Ectodermal cell (in vitro differentiated cells): ENCODE data around the gene PSAPL1.
"Not testable (repeated sequence)": the region's sequence is repeated elsewhere in the genome, so short reads cannot be mapped to it uniquely, and the experiment has no call there.

Experiments used
- H3K27ac ChIP-seq: 2 replicates; pipeline ENCODE4 v1.7.0; 2013; ENCODE audit warnings: mild to moderate bottlenecking, low read depth, low read length; ENCODE audit not compliant: insufficient read depth, poor library complexity, severe bottlenecking
- H3K27me3 ChIP-seq: 2 replicates; pipeline ENCODE4 v1.7.0; 2013; ENCODE audit warnings: mild to moderate bottlenecking, low read length; ENCODE audit not compliant: insufficient read depth, control insufficient read depth, poor library complexity, severe bottlenecking
- H3K36me3 ChIP-seq: one replicate; pipeline ENCODE4 v1.7.0; 2013; ENCODE audit warnings: low read length; ENCODE audit not compliant: control insufficient read depth, insufficient read depth
- H3K4me1 ChIP-seq: one replicate; pipeline ENCODE4 v1.7.0; 2013; ENCODE audit warnings: low read length; ENCODE audit not compliant: control insufficient read depth, insufficient read depth
- H3K4me3 ChIP-seq: 2 replicates; pipeline ENCODE4 v1.7.0; 2013; ENCODE audit warnings: low read depth, low read length, control low read depth; ENCODE audit not compliant: insufficient read depth
- H3K9me3 ChIP-seq: 2 replicates; pipeline ENCODE4 v1.7.0; 2013; ENCODE audit warnings: mild to moderate bottlenecking, low read length, moderate library complexity; ENCODE audit not compliant: control insufficient read depth
- whole genome bisulfite sequencing, 2 experiments: methylation state at CpG; one replicate each; pipeline ENCODE4 v1.1.7; 2013; ENCODE audit warnings: missing lambda C conversion rate in 2 of 2; 5-methylcytosine and 5-hydroxymethylcytosine counted together

Gene PSAPL1

DNA sequence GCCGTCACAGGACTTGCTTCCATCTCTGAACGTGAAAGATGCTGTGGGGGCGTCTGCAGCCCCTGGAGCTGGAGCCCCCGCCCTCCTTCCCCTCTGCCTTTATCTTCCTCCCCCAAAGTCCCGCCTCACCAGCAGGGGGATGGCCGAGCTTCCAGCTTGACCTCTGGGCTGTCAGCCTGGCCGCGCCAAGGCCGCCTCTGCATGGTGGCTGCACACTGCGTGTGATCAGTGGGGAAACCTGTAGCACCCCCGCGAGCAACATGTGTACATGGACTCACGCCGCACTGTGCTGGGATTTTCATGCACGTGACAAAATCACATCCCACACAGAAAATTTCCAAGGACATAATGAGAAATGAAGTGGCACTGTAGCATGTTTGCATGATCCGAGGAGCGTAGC lies 26.5 kb upstream of the PSAPL1 start:
- Histone ChIP-seq H3K27me3 (no peaks in the 10 kb centered on the region), H3K9me3 (no peaks in the 10 kb centered on the region), H3K27ac (no peak overlapping the region), H3K36me3 (no peaks in the 10 kb centered on the region), H3K4me3 (no peak overlapping the region), H3K4me1 (peaks cover 11% of the 10 kb centered on the region)
- 64 to 65% methylated on average over 17 of the region's 17 CpGs for WGBS, 2 experiments

GRCh38 chr4:7460566-7460965 lies 25.8 kb upstream of the PSAPL1 start:
- Histone ChIP-seq H3K27ac (no peak overlapping the region), H3K9me3 (no peaks in the 10 kb centered on the region), H3K4me3 (no peak overlapping the region), H3K4me1 (peaks cover 11% of the 10 kb centered on the region), H3K36me3 (no peaks in the 10 kb centered on the region), H3K27me3 (no peaks in the 10 kb centered on the region)
- WGBS, 2 experiments = 90% methylated on average over 17 of the region's 17 CpGs

DNA sequence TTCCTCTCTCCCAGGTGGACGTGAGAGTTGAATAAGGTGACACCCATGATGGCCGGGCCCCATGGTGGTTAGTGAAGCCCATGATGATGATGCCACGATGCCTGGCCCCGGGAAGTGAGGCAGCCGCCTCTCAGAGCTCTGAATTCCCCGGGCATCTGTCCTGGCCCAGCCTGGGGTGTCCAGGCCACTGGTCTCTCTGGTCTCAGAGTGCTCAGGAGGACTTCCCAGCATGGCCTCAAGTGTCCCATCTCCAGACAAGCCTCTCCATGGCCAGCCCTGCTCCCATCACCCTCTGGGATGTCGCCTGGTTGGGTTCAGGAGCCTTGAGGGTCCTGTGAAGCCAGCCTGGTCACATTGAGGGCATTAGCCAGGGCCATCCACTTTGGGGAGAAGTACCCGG lies 24.7 kb upstream of the PSAPL1 start:
- H3K4me3 ChIP-seq = no peak overlapping the region
- H3K9me3 ChIP-seq = no peaks in the 10 kb centered on the region
- no peak overlapping the region for H3K27ac ChIP-seq
- 94 to 96% methylated on average over 8 of the region's 8 CpGs for WGBS, 2 experiments
- no peaks in the 10 kb centered on the region for H3K36me3 ChIP-seq
- H3K4me1 ChIP-seq = peaks cover 11% of the 10 kb centered on the region
- H3K27me3 ChIP-seq = no peaks in the 10 kb centered on the region

DNA sequence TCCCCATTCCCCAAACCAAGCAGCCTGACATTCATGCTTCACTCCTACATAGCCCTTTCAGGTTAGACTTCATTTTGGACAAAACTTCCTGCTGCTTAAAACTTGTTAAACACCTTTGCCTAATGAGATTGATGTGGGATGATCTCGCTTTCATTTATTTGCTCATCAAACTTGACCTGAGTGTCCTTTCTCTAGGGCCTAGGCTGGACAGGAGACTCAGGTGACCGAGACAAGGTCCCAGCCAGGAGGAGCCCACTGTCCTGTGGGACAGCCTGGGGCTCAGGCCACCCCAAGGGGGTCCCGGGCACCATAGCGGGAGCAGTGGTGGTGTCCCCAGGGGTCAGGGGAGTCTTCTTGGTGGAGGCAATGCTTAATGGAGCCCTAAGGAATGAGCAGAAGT lies 23.7 kb upstream of the PSAPL1 start:
- 94 to 96% methylated on average over 4 of the region's 4 CpGs for WGBS, 2 experiments
- Histone ChIP-seq H3K27ac (no peak overlapping the region), H3K27me3 (no peaks in the 10 kb centered on the region), H3K36me3 (no peaks in the 10 kb centered on the region), H3K4me3 (no peak overlapping the region), H3K4me1 (peaks cover 11% of the 10 kb centered on the region), H3K9me3 (no peaks in the 10 kb centered on the region)

- Histone ChIP-seq H3K4me1 (peaks cover 11% of the 10 kb centered on the region), H3K27me3 (no peaks in the 10 kb centered on the region), H3K36me3 (no peaks in the 10 kb centered on the region), H3K4me3 (no peak overlapping the region), H3K27ac (no peak overlapping the region), H3K9me3 (no peaks in the 10 kb centered on the region)
- 89 to 93% methylated on average over 9 of the region's 9 CpGs for WGBS, 2 experiments
Measured at GRCh38 chr4:7458066-7458425, 23.3 kb upstream of the PSAPL1 start.

- H3K4me3 ChIP-seq = no peak overlapping the region
- 89 to 90% methylated on average over 16 of the region's 16 CpGs for WGBS, 2 experiments
- no peaks in the 10 kb centered on the region for H3K9me3 ChIP-seq
- no peak overlapping the region for H3K27ac ChIP-seq
- H3K4me1 ChIP-seq = peaks cover 7% of the 10 kb centered on the region
- no peaks in the 10 kb centered on the region for H3K36me3 ChIP-seq
- H3K27me3 ChIP-seq = no peaks in the 10 kb centered on the region
Measured at GRCh38 chr4:7457201-7458065, 22.7 kb upstream of the PSAPL1 start.

DNA sequence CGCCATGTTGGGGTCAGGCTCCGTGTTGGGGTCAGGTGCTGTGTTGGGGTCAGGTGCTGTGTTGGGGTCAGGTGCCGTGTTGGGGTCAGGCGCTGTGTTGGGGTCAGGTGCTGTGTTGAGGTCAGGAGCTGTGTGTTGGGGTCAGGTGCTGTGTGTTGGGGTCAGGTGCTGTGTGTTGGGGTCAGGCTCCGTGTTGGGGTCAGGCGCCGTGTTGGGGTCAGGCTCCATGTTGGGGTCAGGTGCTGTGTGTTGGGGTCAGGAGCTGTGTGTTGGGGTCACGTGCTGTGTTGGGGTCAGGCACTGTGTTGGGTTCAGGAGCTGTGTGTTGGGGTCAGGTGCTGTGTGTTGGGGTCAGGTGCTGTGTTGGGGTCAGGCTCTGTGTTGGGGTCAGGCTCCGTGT lies 18.1 kb upstream of the PSAPL1 start:
- not testable (repeated sequence) for H3K27me3 ChIP-seq, H3K4me3 ChIP-seq, H3K36me3 ChIP-seq, H3K27ac ChIP-seq, H3K4me1 ChIP-seq, H3K9me3 ChIP-seq
- 82 to 85% methylated on average over 9 of the region's 9 CpGs for WGBS, 2 experiments

DNA sequence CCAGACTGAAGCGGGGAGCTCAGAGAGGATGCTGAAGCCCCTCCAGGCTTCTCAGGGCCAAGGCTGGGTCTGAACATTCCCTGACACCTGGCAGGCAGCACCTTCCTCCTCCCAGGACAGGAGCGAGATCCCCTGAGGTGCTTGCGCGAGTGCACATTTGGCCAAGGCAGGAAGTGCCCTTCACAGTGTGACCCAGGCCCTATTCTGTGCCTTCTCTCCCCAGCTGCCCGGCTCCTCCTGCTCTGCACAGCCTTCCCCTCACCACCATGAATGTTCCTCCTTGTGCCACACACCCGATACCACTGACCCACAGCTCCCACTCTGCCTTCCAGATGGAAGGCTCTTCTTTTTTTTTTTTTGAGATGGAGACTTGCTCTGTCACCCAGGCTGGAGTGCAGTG lies 17.1 kb upstream of the PSAPL1 start:
- Histone ChIP-seq H3K4me1 (no peaks in the 10 kb centered on the region), H3K4me3 (no peak overlapping the region), H3K36me3 (no peaks in the 10 kb centered on the region), H3K27me3 (no peaks in the 10 kb centered on the region), H3K9me3 (no peaks in the 10 kb centered on the region), H3K27ac (no peak overlapping the region)
- WGBS, 2 experiments = 88 to 90% methylated on average over 6 of the region's 6 CpGs

DNA sequence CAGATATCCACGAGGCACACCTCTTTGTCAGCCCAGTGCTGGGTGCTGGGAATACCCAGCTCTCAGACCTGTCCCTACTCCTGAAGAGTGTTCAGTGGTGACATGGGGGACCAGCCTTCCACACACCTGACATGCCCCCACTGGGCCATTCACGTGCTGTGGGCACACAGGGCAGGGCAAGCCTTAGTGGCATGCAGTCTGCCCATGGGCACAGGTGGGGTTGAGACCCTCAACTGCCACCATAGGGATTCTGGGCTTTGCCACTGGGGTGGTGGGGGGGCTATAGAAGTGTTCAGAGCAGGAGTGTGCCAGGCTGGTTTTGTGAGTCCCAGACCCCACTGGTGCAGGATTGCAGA lies 16.7 kb upstream of the PSAPL1 start:
- no peaks in the 10 kb centered on the region for H3K9me3 ChIP-seq
- H3K27me3 ChIP-seq = no peaks in the 10 kb centered on the region
- H3K36me3 ChIP-seq = no peaks in the 10 kb centered on the region
- no peaks in the 10 kb centered on the region for H3K4me1 ChIP-seq
- H3K27ac ChIP-seq = no peak overlapping the region
- H3K4me3 ChIP-seq = no peak overlapping the region
- WGBS, 2 experiments = 88 to 91% methylated on average over 2 of the region's 2 CpGs

DNA sequence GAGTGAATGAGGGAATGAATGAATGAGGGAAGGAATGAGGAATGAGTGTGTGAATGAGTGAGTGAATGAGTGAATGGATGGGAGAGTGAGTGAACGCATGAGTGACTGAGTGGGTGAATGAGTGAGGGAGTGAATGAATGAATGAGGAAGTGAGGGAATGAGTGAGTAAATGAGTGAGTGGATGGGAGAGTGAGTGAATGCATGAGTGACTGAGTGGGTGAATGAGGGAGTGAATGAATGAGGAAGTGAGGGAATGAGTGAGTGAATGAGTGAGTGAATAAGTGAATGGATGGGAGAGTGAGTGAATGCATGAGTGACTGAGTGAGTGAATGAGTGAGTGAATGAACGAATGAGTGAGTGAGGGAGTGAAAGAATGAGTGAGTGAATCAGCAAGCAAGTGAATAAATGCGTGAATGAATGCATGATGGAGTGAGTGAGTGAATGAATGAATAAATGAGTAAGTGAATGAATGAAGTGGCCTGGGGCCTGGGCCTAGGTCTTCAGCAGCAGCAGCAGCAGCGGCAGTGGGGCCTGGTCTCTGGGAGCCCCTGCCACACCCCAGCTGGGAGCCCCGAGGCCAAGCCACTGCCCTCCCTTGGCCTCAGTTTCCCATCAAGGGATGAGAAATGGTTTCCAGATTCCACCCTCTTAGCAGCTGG lies 16.2 kb upstream of the PSAPL1 start:
- Histone ChIP-seq H3K27me3 (no peaks in the 10 kb centered on the region), H3K36me3 (no peaks in the 10 kb centered on the region), H3K9me3 (no peaks in the 10 kb centered on the region), H3K27ac (no peak overlapping the region), H3K4me1 (no peaks in the 10 kb centered on the region), H3K4me3 (no peak overlapping the region)
- WGBS, 2 experiments = 81 to 82% methylated on average over 5 of the region's 5 CpGs
